ENCODE results near the gene PLA2G4F.

- no peak for TF ChIP-seq CTCF (IDR thresholded peaks at IDR 0.05)
- no peak for TF ChIP-seq POLR2A (IDR thresholded peaks at IDR 0.05)
Observed at GRCh38 chr15:42110367-42110766, 46.1 kb downstream of the PLA2G4F start.

Measured in tibial nerve (tissue), 3 donors.